Measurements from ENCODE around the gene HMCN1.

Gene HMCN1

DNA sequence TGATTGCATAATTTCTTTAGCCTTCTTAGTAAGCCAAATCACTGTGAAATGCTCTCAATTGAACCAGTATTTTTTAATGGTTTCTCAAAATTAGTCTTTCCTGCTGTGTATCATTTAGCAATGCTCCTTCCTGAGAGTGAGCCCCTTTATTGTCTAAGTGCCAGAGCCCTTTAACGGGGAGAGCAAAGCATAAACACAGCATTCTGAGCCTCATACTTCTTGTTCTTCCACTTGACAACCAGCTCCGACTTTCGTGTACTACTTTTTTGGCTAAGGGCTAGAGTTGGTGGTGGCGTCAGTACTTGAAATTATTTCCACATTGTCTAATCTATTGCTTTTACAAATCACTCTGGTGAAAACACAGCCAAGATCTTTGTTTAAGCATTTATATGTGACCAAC lies 341.8 kb downstream of the HMCN1 start:
- DNase-seq (ENCODE audit: low read depth in 2 of 3, low spot score in 2 of 3), result no peak

- no peak for DNase-seq (ENCODE audit: low read depth in 2 of 3, low spot score in 2 of 3)
These were observed 344.1 kb downstream of the HMCN1 start for GRCh38 chr1:186078245-186078644.

DNA sequence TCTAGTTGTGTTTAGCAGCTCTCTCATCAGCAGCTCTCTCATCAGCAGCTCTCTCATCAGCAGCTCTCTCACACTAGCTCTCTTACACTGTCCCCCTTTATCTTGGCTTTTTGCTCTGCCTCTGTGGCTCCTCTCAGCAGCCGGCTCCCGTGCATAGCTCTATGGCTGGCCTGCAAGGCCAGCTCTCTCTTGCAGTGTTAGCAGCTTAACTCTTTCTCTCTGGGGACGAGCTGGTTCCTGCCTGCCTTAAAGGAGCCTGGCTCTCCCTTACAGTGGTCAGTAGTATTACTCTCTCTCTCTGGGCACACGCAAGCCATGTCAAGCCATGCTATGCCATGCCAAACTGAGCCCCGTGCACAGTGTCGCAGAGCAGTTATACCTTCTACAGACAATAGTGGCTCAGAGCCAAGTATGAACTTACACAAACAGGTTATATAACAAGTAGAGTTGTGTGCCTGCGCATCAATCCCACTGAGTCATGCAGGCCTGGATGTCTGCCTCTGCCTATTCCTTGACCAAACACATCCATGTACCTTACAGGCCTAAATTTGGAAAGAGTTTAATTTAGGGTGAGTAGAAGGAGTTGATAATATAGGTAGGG lies 345.0 kb downstream of the HMCN1 start:
- DNase-seq (ENCODE audit: low read depth in 2 of 3, low spot score in 2 of 3), result no peak

GRCh38 chr1:186082235-186082937 lies 348.2 kb downstream of the HMCN1 start:
- no peak for DNase-seq (ENCODE audit: low read depth in 2 of 3, low spot score in 2 of 3)

DNA sequence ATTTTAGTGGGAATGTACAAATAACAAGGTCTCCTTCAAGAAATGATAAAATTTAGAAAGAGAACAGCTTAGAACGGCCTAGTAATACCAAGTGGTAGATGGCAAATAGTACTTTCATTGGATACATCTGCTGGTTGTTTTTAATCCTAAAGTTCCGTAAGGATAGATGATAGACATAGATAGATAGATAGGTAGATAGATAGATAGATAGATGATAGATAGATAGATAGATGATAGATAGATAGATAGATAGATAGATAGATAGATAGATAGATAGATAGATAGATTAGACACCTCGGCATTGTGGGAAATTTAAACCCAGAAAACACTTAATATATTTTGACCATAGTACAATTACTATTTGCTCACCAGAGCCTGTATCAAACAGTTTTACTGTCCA lies 352.4 kb downstream of the HMCN1 start:
- no peak for DNase-seq (ENCODE audit: low read depth in 2 of 3, low spot score in 2 of 3)

GRCh38 chr1:186089940-186090339 lies 355.7 kb downstream of the HMCN1 start:
- no peak for DNase-seq (ENCODE audit: low read depth in 2 of 3, low spot score in 2 of 3)

GRCh38 chr1:186091222-186091720 lies 357.1 kb downstream of the HMCN1 start:
- no peak for DNase-seq (ENCODE audit: low read depth in 2 of 3, low spot score in 2 of 3)

GRCh38 chr1:186093437-186093836 lies 359.2 kb downstream of the HMCN1 start:
- DNase-seq (ENCODE audit: low read depth in 2 of 3, low spot score in 2 of 3), result no peak

DNA sequence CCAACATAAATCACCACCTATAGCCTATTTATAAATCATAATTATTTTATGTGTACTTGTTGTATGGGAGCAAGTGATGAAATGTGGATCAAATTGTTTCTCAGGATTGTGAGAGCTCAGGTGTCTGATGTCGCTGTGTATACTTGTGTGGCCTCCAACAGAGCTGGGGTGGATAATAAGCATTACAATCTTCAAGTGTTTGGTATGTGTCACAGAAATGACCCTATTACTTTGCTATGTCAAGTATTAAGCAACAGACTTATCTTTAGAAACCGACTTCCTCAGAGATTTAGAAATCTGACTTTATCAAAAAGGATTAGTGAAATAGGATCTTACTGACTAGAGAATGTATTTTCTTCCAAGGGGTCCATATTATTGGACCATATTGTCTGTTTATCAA lies 360.0 kb downstream of the HMCN1 start:
- DNase-seq (ENCODE audit: low read depth in 2 of 3, low spot score in 2 of 3), result no peak

- no peak for DNase-seq (ENCODE audit: low read depth in 2 of 3, low spot score in 2 of 3)
These were observed 365.3 kb downstream of the HMCN1 start for GRCh38 chr1:186099336-186100104.

DNA sequence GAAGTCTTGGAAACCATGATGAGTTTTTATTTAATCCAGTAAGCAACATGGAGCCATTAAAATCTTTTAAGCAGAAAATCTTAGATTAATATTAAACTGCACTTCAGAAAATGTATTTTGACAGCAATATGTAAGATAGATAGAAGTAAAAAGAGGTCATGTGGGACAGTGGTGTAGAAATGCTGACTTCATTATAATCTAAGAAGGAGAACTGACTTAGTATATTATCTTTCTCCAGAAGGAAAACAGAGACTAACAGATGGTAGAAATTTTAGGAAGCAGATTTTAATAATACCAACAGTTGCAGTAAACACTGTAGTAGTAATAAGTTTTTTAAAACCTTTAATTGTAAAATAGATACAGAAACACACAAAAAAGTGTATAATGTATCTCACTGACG lies 367.9 kb downstream of the HMCN1 start:
- no peak for DNase-seq (ENCODE audit: low read depth in 2 of 3, low spot score in 2 of 3)

DNA sequence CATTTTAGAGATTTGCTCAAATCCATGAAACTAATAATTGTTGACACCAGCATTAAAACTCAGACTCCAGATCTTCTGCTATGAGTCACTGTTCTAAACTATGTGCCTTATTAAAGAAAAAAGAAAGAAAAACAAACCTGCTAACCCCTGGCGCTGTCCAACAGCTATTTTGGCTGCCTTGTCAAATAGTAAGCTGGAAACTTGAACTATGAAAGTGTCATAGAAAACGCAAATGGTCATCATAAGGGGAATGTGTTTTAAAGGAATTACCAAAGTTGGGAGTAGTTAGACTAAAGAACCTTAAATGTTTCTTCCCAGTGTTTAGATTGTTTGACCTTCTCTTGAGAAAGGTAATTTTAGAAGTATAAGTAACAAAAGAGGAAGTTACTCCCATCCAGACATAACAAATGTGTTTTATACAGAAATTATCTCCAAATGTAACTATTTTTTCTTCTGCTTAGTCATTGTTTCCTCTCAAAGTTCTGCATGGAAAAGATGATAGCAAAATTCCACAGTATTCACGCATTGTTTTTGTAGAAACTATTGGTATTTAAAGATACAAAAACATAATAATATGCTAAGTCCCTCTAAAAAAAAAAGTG lies 368.5 kb downstream of the HMCN1 start:
- DNase-seq (ENCODE audit: low read depth in 2 of 3, low spot score in 2 of 3), result no peak

GRCh38 chr1:186104459-186104858 lies 370.3 kb downstream of the HMCN1 start:
- DNase-seq (ENCODE audit: low read depth in 2 of 3, low spot score in 2 of 3), result no peak

DNA sequence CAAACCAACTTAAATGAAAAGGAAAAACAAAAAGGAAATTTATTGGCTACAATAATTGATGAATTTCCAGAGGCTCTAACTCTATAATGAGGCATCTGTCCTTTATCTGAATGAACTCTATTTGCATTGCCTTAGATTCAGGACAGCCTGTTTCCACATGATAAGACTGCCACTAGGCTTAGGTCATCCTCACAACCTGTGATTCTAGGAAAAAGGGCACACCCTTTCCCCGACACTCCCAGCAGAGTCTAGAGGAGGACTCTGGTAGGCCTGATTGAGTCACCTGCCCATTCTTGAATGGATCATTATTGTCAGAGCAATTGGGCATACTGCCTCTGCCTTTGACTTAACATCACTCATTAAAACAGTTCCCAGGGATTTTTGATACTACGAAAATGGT lies 378.1 kb downstream of the HMCN1 start:
- DNase-seq (ENCODE audit: low read depth in 2 of 3, low spot score in 2 of 3), result no peak

DNA sequence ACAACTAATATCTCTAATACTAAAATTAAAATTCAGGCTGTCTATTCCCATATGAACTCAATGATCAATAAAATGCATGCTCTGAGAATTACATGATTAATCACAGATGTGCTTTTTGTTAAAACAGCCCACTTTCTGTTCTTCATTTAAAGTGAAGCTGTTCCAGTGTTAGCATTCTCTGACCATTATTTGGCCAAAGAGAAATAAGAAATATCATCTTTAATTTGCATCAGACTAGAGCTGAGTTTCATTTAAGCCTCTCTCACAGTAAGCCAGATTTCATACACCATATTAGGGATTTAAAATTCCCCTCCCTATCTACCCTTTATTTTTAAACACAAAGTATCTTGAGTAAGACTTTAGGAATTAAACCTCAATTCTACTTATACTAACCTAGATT lies 379.3 kb downstream of the HMCN1 start:
- DNase-seq (ENCODE audit: low read depth in 2 of 3, low spot score in 2 of 3), result no peak

GRCh38 chr1:186118724-186119123 lies 384.5 kb downstream of the HMCN1 start:
- no peak for DNase-seq (ENCODE audit: low read depth in 2 of 3, low spot score in 2 of 3)

DNA sequence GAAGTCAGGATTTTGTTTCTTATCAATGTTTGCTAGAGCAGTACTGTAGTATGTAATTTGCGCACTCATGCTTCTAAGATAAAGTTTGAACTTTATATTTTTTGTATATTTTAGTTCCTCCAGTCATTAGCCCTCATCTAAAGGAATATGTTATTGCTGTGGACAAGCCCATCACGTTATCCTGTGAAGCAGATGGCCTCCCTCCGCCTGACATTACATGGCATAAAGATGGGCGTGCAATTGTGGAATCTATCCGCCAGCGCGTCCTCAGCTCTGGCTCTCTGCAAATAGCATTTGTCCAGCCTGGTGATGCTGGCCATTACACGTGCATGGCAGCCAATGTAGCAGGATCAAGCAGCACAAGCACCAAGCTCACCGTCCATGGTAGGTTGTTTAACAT lies 388.6 kb downstream of the HMCN1 start:
- DNase-seq (ENCODE audit: low read depth in 2 of 3, low spot score in 2 of 3), result no peak

GRCh38 chr1:186125035-186125434 lies 390.8 kb downstream of the HMCN1 start:
- no peak for DNase-seq (ENCODE audit: low read depth in 2 of 3, low spot score in 2 of 3)

- no peak for DNase-seq (ENCODE audit: low read depth in 2 of 3, low spot score in 2 of 3)
These were observed 391.3 kb downstream of the HMCN1 start for GRCh38 chr1:186125511-186125910.

GRCh38 chr1:186129758-186130157 lies 395.6 kb downstream of the HMCN1 start:
- DNase-seq (ENCODE audit: low read depth in 2 of 3, low spot score in 2 of 3), result no peak

DNA sequence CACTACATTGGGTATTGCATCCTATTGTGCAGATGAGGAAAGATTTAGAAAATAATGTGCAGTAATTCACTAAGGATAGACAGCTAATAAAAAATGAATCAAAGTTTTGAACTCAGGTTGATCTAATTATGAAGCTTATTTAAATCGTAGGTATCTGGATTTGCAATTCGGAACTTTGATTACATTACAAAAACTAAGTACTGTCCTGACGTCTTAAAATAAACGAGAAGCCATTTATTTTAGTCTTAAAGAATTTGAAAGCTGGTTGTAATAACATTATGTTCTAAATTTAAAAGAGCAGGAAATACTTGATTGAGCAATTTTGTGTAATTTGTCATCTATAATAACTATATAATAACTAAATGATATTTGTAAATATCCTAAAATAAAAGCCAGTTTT lies 404.9 kb downstream of the HMCN1 start:
- no peak for DNase-seq (ENCODE audit: low read depth in 2 of 3, low spot score in 2 of 3)

DNA sequence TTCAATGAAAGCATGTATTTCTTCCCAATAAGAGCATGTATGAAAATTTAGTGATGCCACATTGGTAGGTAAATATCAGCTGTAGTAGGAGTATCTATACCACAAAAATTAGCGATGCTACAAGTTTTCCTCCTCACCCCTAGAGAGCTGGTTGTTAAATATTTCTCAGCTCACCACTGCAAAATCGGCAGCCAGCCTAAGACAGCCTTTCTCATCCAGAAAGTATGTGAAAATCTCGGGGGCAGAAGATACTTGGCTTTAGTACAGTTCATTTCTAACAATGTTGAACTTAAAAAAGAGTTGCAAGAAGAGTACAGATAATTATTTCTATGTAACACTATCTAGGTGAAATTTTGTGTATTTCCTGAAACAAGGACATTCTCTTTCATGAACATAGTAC lies 405.5 kb downstream of the HMCN1 start:
- DNase-seq (ENCODE audit: low read depth in 2 of 3, low spot score in 2 of 3), result no peak
